Memory B cell (primary cell): Measurements from ENCODE around the gene ZFTA.
A peak's percentile ranks its signal among the peaks of the same experiment; 100 is the strongest.
"Not testable (repeated sequence)": the region's sequence is repeated elsewhere in the genome, so short reads cannot be mapped to it uniquely, and the experiment has no call there.

ENCODE experiments used
- ATAC-seq: fragments of 150-1000 bp; cut with Tn5 transposase; 2 replicates; pipeline ENCODE4 v1.10.0; 2021; ENCODE audit warnings: low read depth, mild to moderate bottlenecking, moderate library complexity
- DNase-seq, 2 donors: peaks; one replicate each; pipeline ENCODE4 v3.0.0; 2022; ENCODE audit warnings: low spot score in 2 of 2
- H3K27ac Mint-ChIP-seq: one replicate; pipeline ENCODE4 v1.8.0; 2022; ENCODE audit warnings: mild to moderate bottlenecking, moderate library complexity, mixed read lengths
- H3K27me3 Mint-ChIP-seq: one replicate; pipeline ENCODE4 v1.8.0; 2022; ENCODE audit warnings: mixed read lengths
- H3K36me3 Mint-ChIP-seq: one replicate; pipeline ENCODE4 v1.8.0; 2022; ENCODE audit warnings: mild to moderate bottlenecking, mixed read lengths
- H3K4me1 Mint-ChIP-seq: one replicate; pipeline ENCODE4 v1.8.0; 2022; ENCODE audit warnings: mixed read lengths
- H3K4me3 Mint-ChIP-seq: one replicate; pipeline ENCODE4 v1.8.0; 2022; ENCODE audit warnings: mild to moderate bottlenecking, moderate library complexity, mixed read lengths
- H3K9me3 Mint-ChIP-seq: one replicate; pipeline ENCODE4 v1.8.0; 2022; ENCODE audit warnings: mixed read lengths

The ZFTA gene

GRCh38 chr11:63795066-63795465 is 26.5 kb upstream of the ZFTA start:
- Mint-ChIP-seq H3K4me1 (peaks cover 3% of the 10 kb centered on the region), H3K9me3 (peaks cover 9% of the 10 kb centered on the region), H3K4me3 (no peak overlapping the region), H3K27me3 (peaks cover 13% of the 10 kb centered on the region), H3K36me3 (peaks cover 3% of the 10 kb centered on the region), H3K27ac (no peak overlapping the region)
- DNase-seq, result no peak
- ATAC-seq, result no peak

DNA sequence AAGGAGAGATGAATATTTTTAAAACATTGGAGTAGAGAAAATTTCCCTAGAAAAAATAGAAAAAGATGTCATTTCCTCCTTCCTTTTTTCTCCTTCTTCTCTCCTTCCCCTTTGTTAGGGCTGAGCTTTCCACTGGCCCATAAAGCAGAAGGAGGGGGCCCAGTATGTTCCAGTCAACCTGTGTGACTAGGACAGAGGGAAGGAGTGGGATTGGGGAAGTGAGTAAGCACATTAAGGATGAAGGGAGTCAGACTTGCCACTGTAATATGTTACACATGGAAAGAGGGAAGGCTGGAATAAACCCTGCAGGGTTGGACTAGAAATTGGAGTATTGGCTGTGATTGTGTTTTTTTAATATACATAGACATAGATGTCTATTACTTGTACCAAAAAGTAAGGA is 24.6 kb upstream of the ZFTA start:
- DNase-seq (no peak), ATAC-seq (no peak)
- Mint-ChIP-seq H3K4me1 (peaks cover 3% of the 10 kb centered on the region), H3K27ac (no peak overlapping the region), H3K4me3 (no peak overlapping the region), H3K36me3 (peaks cover 3% of the 10 kb centered on the region), H3K27me3 (peaks cover 10% of the 10 kb centered on the region), H3K9me3 (peaks cover 9% of the 10 kb centered on the region)

- Mint-ChIP-seq H3K4me3 (no peak overlapping the region), H3K27me3 (peaks cover 6% of the 10 kb centered on the region), H3K4me1 (peaks cover 3% of the 10 kb centered on the region), H3K9me3 (peaks cover 9% of the 10 kb centered on the region), H3K27ac (no peak overlapping the region), H3K36me3 (peaks cover 3% of the 10 kb centered on the region)
- ATAC-seq (no peak), DNase-seq (no peak)
Measured at GRCh38 chr11:63791495-63792167, 23.1 kb upstream of the ZFTA start.

- no peak overlapping the region for H3K27ac Mint-ChIP-seq
- no peaks in the 10 kb centered on the region for H3K36me3 Mint-ChIP-seq
Measured at GRCh38 chr11:63785823-63786222, 17.2 kb upstream of the ZFTA start.

GRCh38 chr11:63783925-63784592 is 15.5 kb upstream of the ZFTA start:
- DNase-seq (no peak), ATAC-seq (no peak)
- Mint-ChIP-seq H3K36me3 (no peaks in the 10 kb centered on the region), H3K27me3 (peaks cover 4% of the 10 kb centered on the region), H3K4me3 (no peak overlapping the region), H3K27ac (no peak overlapping the region), H3K4me1 (peaks cover 9% of the 10 kb centered on the region), H3K9me3 (no peaks in the 10 kb centered on the region)

More at GRCh38 chr11:63785823-63786222, 17.2 kb upstream of the ZFTA start:
- ATAC-seq, result no peak
- no peak overlapping the region for H3K4me3 Mint-ChIP-seq
- peaks cover 2% of the 10 kb centered on the region for H3K9me3 Mint-ChIP-seq
- no peak for DNase-seq
- H3K4me1 Mint-ChIP-seq, result peaks cover 12% of the 10 kb centered on the region
- peaks cover 4% of the 10 kb centered on the region for H3K27me3 Mint-ChIP-seq

DNA sequence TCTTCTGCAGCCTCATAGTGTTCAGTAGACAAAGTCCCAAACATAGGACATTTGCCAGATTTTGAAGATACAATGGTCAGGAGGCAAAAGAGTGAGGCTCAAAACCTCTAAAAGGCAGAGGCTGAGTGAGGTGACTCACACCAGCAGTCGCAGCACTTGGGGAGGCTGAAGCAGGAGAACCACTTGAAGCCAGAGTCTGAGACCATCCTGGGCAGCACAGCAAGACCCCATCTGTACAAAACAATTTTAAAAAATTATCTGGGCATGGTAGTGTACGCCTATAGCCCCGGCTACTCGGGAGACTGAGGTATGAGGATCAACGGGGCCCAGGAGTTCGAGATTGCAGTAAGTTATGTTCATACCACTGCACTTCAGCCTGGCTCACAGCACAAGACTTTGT is 14.2 kb upstream of the ZFTA start:
- H3K36me3 Mint-ChIP-seq, result no peaks in the 10 kb centered on the region
- ATAC-seq, result no peak
- no peak for DNase-seq
- no peak overlapping the region for H3K4me3 Mint-ChIP-seq
- H3K9me3 Mint-ChIP-seq, result no peaks in the 10 kb centered on the region
- peaks cover 9% of the 10 kb centered on the region for H3K4me1 Mint-ChIP-seq
- peaks cover 4% of the 10 kb centered on the region for H3K27me3 Mint-ChIP-seq
- H3K27ac Mint-ChIP-seq, result no peak overlapping the region

GRCh38 chr11:63779039-63779438 is 10.5 kb upstream of the ZFTA start:
- Mint-ChIP-seq H3K4me3 (no peak overlapping the region), H3K9me3 (no peaks in the 10 kb centered on the region), H3K4me1 (no peaks in the 10 kb centered on the region), H3K27me3 (no peaks in the 10 kb centered on the region), H3K27ac (no peak overlapping the region), H3K36me3 (no peaks in the 10 kb centered on the region)
- no peak for DNase-seq
- ATAC-seq, result no peak

DNA sequence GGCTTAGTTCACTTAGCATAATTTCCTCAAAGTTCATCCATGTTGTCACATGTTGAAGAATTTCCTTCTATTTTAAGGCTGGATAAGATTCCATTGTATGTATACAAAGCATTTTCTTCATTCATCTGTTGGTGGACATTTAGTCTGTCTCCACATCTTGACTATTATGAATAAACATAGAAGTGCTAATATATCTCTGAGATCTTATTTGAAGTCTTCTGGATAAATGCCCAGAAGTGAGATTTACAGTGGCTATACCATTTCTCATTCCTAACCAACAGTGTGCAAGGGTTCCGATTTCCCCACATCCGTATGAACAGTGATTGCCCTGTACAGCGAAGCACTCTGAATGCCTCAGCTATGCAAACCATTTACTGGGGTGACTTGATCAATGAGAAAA is 6.6 kb upstream of the ZFTA start:
- Mint-ChIP-seq H3K9me3 (no peaks in the 10 kb centered on the region), H3K27ac (no peak overlapping the region), H3K4me1 (no peaks in the 10 kb centered on the region), H3K27me3 (peaks cover 2% of the 10 kb centered on the region), H3K36me3 (no peaks in the 10 kb centered on the region), H3K4me3 (no peak overlapping the region)
- ATAC-seq (no peak), DNase-seq (no peak)

- not testable (repeated sequence) for H3K4me3 Mint-ChIP-seq, ATAC-seq, H3K4me1 Mint-ChIP-seq, H3K36me3 Mint-ChIP-seq, H3K27me3 Mint-ChIP-seq, H3K9me3 Mint-ChIP-seq, H3K27ac Mint-ChIP-seq, DNase-seq
Measured at GRCh38 chr11:63771741-63772318, 3.3 kb upstream of the ZFTA start.

- H3K9me3 Mint-ChIP-seq, result no peaks in the 10 kb centered on the region
- H3K4me1 Mint-ChIP-seq, result peaks cover 4% of the 10 kb centered on the region
- H3K27me3 Mint-ChIP-seq, result peaks cover 2% of the 10 kb centered on the region
- no peak overlapping the region for H3K4me3 Mint-ChIP-seq
- no peak for ATAC-seq
- H3K36me3 Mint-ChIP-seq, result no peaks in the 10 kb centered on the region
- no peak overlapping the region for H3K27ac Mint-ChIP-seq
- DNase-seq, result no peak
Measured at GRCh38 chr11:63770763-63771162, 2.2 kb upstream of the ZFTA start.

DNA sequence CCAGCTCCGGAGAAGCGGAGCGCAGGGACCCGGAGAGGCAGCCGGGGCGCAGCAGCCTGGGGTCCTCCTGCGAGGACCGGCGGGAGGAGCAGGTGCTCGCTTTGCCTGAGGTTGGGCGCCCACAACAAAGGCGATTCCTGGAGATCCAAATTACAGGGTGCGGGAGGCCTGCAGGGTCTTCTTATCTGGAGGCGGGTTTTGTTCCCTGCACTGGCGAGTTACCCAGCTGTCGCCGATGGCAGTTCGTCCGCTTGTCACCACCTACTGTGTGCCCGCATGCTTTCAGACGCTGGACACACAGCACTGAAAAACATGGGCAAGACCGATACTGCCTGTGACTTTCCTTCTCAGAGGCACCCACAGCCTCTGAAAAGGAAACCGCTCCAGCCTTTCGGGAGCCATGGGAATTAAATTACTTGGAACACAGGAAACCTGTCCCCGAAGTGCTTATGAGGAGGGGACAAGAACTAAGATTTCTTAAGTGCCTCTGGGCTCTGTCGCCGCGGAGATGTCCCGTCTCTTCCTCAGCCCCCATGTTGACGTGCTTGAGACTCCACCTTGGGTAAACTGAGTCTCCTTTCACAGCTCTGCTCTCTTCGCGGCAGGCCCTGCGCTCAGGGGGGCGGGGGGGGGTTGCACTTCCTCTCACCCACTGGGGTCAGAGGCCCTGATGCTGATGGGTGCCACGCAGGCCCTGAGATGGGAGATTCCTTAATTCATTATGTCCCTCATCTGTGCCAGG is 1.3 kb upstream of the ZFTA start:
- Mint-ChIP-seq H3K4me1 (peaks cover 4% of the 10 kb centered on the region), H3K27me3 (peaks cover 2% of the 10 kb centered on the region), H3K9me3 (no peaks in the 10 kb centered on the region), H3K27ac (no peak overlapping the region), H3K36me3 (no peaks in the 10 kb centered on the region), H3K4me3 (peak overlapping the region; percentile 75)
- DNase-seq (no peak), ATAC-seq (no peak)

DNA sequence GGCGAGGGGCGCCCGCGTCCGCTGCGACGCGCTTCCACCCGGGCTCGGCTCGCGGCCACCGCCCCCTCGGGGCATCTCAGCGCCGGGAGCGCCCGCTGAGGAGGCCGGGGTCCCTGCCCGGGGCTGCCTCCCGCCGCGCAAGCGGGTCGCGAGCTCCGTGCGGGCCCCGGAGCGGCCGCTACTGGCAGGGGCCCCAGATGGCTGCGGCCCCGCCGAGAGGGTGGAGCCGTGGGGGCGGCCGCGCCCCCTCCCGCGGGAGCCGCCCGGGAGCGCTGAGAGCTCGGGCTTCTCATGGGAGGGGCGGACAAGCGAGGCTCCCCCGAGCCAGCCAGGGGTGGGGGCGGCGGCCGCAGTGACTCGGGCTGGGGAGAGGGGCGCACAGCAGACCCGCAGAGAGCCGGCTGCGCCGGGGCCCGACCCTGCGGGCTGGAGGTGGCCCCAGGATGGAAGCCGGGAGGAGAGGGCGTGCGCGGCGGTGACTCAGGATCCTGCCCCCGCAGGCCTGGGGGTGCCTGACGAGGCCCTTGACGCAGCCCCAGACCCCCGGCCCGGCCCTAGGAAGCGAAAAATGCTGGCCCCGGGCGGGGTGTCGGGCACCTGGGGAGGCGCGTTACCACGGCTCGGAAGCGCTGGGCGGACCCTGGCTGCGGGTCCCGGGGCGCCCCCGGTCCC is 603 bp upstream of the ZFTA start:
- Mint-ChIP-seq H3K9me3 (no peaks in the 10 kb centered on the region), H3K27ac (no peak overlapping the region), H3K36me3 (no peaks in the 10 kb centered on the region), H3K4me3 (peak overlapping the region; percentile 50), H3K4me1 (peaks cover 4% of the 10 kb centered on the region), H3K27me3 (peaks cover 2% of the 10 kb centered on the region)
- DNase-seq, result peak; percentile 33 to 61
- peak; percentile 57 for ATAC-seq

- peaks cover 4% of the 10 kb centered on the region for H3K4me1 Mint-ChIP-seq
- DNase-seq, result peak; percentile 11 to 37
- peak; percentile 1 for ATAC-seq
- no peaks in the 10 kb centered on the region for H3K36me3 Mint-ChIP-seq
- no peaks in the 10 kb centered on the region for H3K9me3 Mint-ChIP-seq
- peak overlapping the region; percentile 72 for H3K27ac Mint-ChIP-seq
- H3K27me3 Mint-ChIP-seq, result peaks cover 2% of the 10 kb centered on the region
- peak overlapping the region; percentile 92 for H3K4me3 Mint-ChIP-seq
Measured at GRCh38 chr11:63767565-63768236, 874 bp downstream of the ZFTA start.
